HG03571 (cell line): Measurements from ENCODE around the gene COPB2.
A peak's percentile ranks its signal among the peaks of the same experiment; 100 is the strongest.

Source experiments
- ATAC-seq: cut with Tn5 transposase; IDR thresholded peaks from one replicate; pipeline ENCODE4 v1.9.1; 2021; ENCODE audit not compliant: unreplicated experiment

The COPB2 gene

GRCh38 chr3:139329364-139329850 lies 60.0 kb downstream of the COPB2 start:
- ATAC-seq = peak; percentile 97

GRCh38 chr3:139328356-139328755 lies 61.1 kb downstream of the COPB2 start:
- ATAC-seq = no peak

GRCh38 chr3:139327861-139328260 lies 61.6 kb downstream of the COPB2 start:
- ATAC-seq = no peak

GRCh38 chr3:139327231-139327630 lies 62.2 kb downstream of the COPB2 start:
- ATAC-seq = no peak

GRCh38 chr3:139326707-139327106 lies 62.7 kb downstream of the COPB2 start:
- ATAC-seq = no peak

- no peak for ATAC-seq
Observed at GRCh38 chr3:139326131-139326530, 63.3 kb downstream of the COPB2 start.

- ATAC-seq = no peak
Observed at GRCh38 chr3:139325551-139325950, 63.9 kb downstream of the COPB2 start.

GRCh38 chr3:139324456-139324855 lies 65.0 kb downstream of the COPB2 start:
- no peak for ATAC-seq

GRCh38 chr3:139323146-139323545 lies 66.3 kb downstream of the COPB2 start:
- no peak for ATAC-seq

GRCh38 chr3:139322346-139322745 lies 67.1 kb downstream of the COPB2 start:
- ATAC-seq = no peak

GRCh38 chr3:139320551-139321309 lies 68.7 kb downstream of the COPB2 start:
- no peak for ATAC-seq

GRCh38 chr3:139319428-139320402 lies 69.7 kb downstream of the COPB2 start:
- ATAC-seq = no peak

GRCh38 chr3:139318826-139319225 lies 70.6 kb downstream of the COPB2 start:
- no peak for ATAC-seq

GRCh38 chr3:139318431-139318816 lies 71.0 kb downstream of the COPB2 start:
- no peak for ATAC-seq

- ATAC-seq = no peak
Observed at GRCh38 chr3:139317660-139318430, 71.6 kb downstream of the COPB2 start.

GRCh38 chr3:139317215-139317614 lies 72.2 kb downstream of the COPB2 start:
- no peak for ATAC-seq

GRCh38 chr3:139313921-139314320 lies 75.5 kb downstream of the COPB2 start:
- ATAC-seq = no peak

GRCh38 chr3:139312959-139313358 lies 76.5 kb downstream of the COPB2 start:
- ATAC-seq = no peak

GRCh38 chr3:139312416-139312815 lies 77.0 kb downstream of the COPB2 start:
- ATAC-seq = no peak

- no peak for ATAC-seq
Observed at GRCh38 chr3:139311557-139311956, 77.9 kb downstream of the COPB2 start.

GRCh38 chr3:139310474-139310933 lies 78.9 kb downstream of the COPB2 start:
- ATAC-seq = no peak
